Neural cell (in vitro differentiated cells): ENCODE data around the gene PHACTR1.

ENCODE experiments used
- CTCF ChIP-seq: fragments of 450-650 bp; IDR thresholded peaks from 2 replicates; pipeline ENCODE4 v1.5.1; 2014; ENCODE audit warnings: antibody characterized with exemption, mild to moderate bottlenecking, moderate library complexity; ENCODE audit not compliant: poor library complexity, severe bottlenecking
- POLR2AphosphoS5 ChIP-seq: IDR thresholded peaks from 2 replicates; pipeline ENCODE4 v1.6.1; 2012
- RAD21 ChIP-seq: fragments of 450-650 bp; conservative IDR thresholded peaks from 2 replicates; pipeline ENCODE4 v1.6.1; 2014; ENCODE audit warnings: antibody characterized with exemption, mild to moderate bottlenecking, moderate library complexity
- REST ChIP-seq: IDR thresholded peaks from 2 replicates; pipeline ENCODE4 v1.6.1; 2012; ENCODE audit warnings: borderline replicate concordance

GRCh38 chr6:13190376-13190775 is 473.8 kb downstream of the PHACTR1 start:
- no peak for TF ChIP-seq POLR2AphosphoS5
- no peak for TF ChIP-seq CTCF
- no peak for TF ChIP-seq REST
- no peak for TF ChIP-seq RAD21
